ENCODE measurements around the gene PDE4A. TPM values are rescaled to one million over a fixed set of nuclear protein-coding genes. Genes with fewer than 3 reads are reported as not detected.

PDE4A gene
- total and polyA plus RNA-seq, 2 experiments from 2014 or later: 5.2 to 5.4 TPM

GRCh38 chr19:10395917-10396316, 24.4 kb upstream of the PDE4A start:
- H3K27me3 Mint-ChIP-seq (ENCODE audit: insufficient read depth, low read depth, poor library complexity): peaks cover 2% of the 10 kb centered on the region
- H3K79me2 ChIP-seq (replicated peaks; ENCODE audit: insufficient read depth): peaks cover 32% of the 10 kb centered on the region
- peaks cover 14% of the 10 kb centered on the region; the same call in 1 of the 2 replicates for H3K36me3 ChIP-seq (ENCODE audit: insufficient read depth)
- H3K27me3 ChIP-seq (ENCODE audit: insufficient read depth): no peaks in the 10 kb centered on the region
- 0 out of 3 replicates have a peak, but pooled peaks cover 1% of the 10 kb centered on the region for H3K4me1 Mint-ChIP-seq
- H3K9me3 Mint-ChIP-seq: no peaks in the 10 kb centered on the region
- no peak overlapping the region for H3K27ac ChIP-seq (ENCODE audit: low read depth)
- TF ChIP-seq CTCF (conservative IDR thresholded peaks at IDR 0.05; ENCODE audit: low read depth in 2 of 2) (no peak), ZNF331 (CRISPR knock-in tag; IDR thresholded peaks at IDR 0.05; ENCODE audit: low read depth) (no peak), STAT1 (IDR thresholded peaks at IDR 0.05; ENCODE audit: unreplicated experiment) (no peak), JUNB (IDR thresholded peaks at IDR 0.05; ENCODE audit: unreplicated experiment) (no peak), EZH2 (IDR thresholded peaks at IDR 0.05; ENCODE audit: low read depth, unreplicated experiment) (no peak), ZNF114 (CRISPR knock-in tag; IDR thresholded peaks at IDR 0.05) (no peak)
- H3K4me3 ChIP-seq: no peak overlapping the region
- peaks cover 21% of the 10 kb centered on the region for H4K20me1 ChIP-seq (replicated peaks; ENCODE audit: insufficient read depth)
- H3K4me2 ChIP-seq: no peak overlapping the region
- H3K9me2 ChIP-seq (ENCODE audit: insufficient read depth): no peaks in the 10 kb centered on the region
- no peak overlapping the region for H3K27ac Mint-ChIP-seq
- H3K4me1 ChIP-seq (ENCODE audit: insufficient read depth): no peaks in the 10 kb centered on the region
- H3K4me3 Mint-ChIP-seq: no peak overlapping the region
- DNase-seq (ENCODE audit: low spot score): no peak
- peaks cover 52% of the 10 kb centered on the region for H3K36me3 Mint-ChIP-seq (ENCODE audit: low read depth)
- no peak for ATAC-seq
- no peak overlapping the region for H2AFZ ChIP-seq
- peaks cover 6% of the 10 kb centered on the region; the same call in 1 of the 2 replicates for H3F3A ChIP-seq (replicated peaks; ENCODE audit: low read depth)

GRCh38 chr19:10398819-10399218, 21.5 kb upstream of the PDE4A start:
- DNase-seq (ENCODE audit: low spot score) (no peak), ATAC-seq (no peak)
- Histone ChIP-seq H3K4me3 (no peak overlapping the region), H3K79me2 (replicated peaks; ENCODE audit: insufficient read depth) (peaks cover 55% of the 10 kb centered on the region), H3K36me3 (ENCODE audit: insufficient read depth) (peaks cover 9% of the 10 kb centered on the region; the same call in 1 of the 2 replicates), H4K20me1 (replicated peaks; ENCODE audit: insufficient read depth) (peaks cover 33% of the 10 kb centered on the region), H3K9me2 (ENCODE audit: insufficient read depth) (no peaks in the 10 kb centered on the region), H2AFZ (no peak overlapping the region), H3K27ac (ENCODE audit: low read depth) (no peak overlapping the region), H3K27me3 (ENCODE audit: insufficient read depth) (no peaks in the 10 kb centered on the region), H3K4me1 (ENCODE audit: insufficient read depth) (0 out of 2 replicates have a peak, but pooled peaks cover 5% of the 10 kb centered on the region), H3K4me2 (no peak overlapping the region), H3F3A (replicated peaks; ENCODE audit: low read depth) (peaks cover 10% of the 10 kb centered on the region; the same call in 1 of the 2 replicates)
- H3K27ac Mint-ChIP-seq: peak overlapping the region; percentile 43; the same call in 1 of the 2 replicates
- no peak for TF ChIP-seq JUNB (IDR thresholded peaks at IDR 0.05; ENCODE audit: unreplicated experiment)
- no peak for TF ChIP-seq STAT1 (IDR thresholded peaks at IDR 0.05; ENCODE audit: unreplicated experiment)
- no peak for TF ChIP-seq ZNF462 (CRISPR knock-in tag; IDR thresholded peaks at IDR 0.05)
- TF ChIP-seq ZNF114 (CRISPR knock-in tag; IDR thresholded peaks at IDR 0.05): no peak
- no peak for TF ChIP-seq REST (IDR thresholded peaks at IDR 0.05; ENCODE audit: unreplicated experiment)
- TF ChIP-seq ZNF331 (CRISPR knock-in tag; IDR thresholded peaks at IDR 0.05; ENCODE audit: low read depth): no peak
- TF ChIP-seq POLR2AphosphoS5 (IDR thresholded peaks at IDR 0.05; ENCODE audit: low read depth): no peak
- peaks cover 14% of the 10 kb centered on the region for H3K27me3 Mint-ChIP-seq (ENCODE audit: insufficient read depth, low read depth, poor library complexity)
- no peak overlapping the region for H3K4me3 Mint-ChIP-seq
- H3K9me3 Mint-ChIP-seq: no peaks in the 10 kb centered on the region
- H3K4me1 Mint-ChIP-seq: peaks cover 14% of the 10 kb centered on the region
- H3K36me3 Mint-ChIP-seq (ENCODE audit: low read depth): peaks cover 41% of the 10 kb centered on the region

Measured in GM23338 (cell line).